22Rv1 (cell line): ENCODE results near the gene NR5A1.

Source experiments
- CTCF ChIP-seq: fragments of 450-650 bp; IDR thresholded peaks from 2 replicates; pipeline ENCODE4 v1.5.1; 2017; ENCODE audit warnings: mild to moderate bottlenecking
- ZFX ChIP-seq: fragments of 450-650 bp; IDR thresholded peaks from 2 replicates; pipeline ENCODE4 v1.6.1; 2017; ENCODE audit warnings: antibody characterized with exemption, borderline replicate concordance

GRCh38 chr9:124544535-124544934 is 37.3 kb upstream of the NR5A1 start:
- no peak for TF ChIP-seq CTCF
- no peak for TF ChIP-seq ZFX
